VCaP (cell line): ENCODE results near the gene OTOGL.
"Not testable (repeated sequence)": the region's sequence is repeated elsewhere in the genome, so short reads cannot be mapped to it uniquely, and the experiment has no call there.

Experiments
- H3K27ac ChIP-seq: fragments of 450-650 bp; 2 replicates; pipeline ENCODE4 v1.5.1; 2017
- CTCF ChIP-seq: fragments of 450-650 bp; conservative IDR thresholded peaks from 2 replicates; pipeline ENCODE4 v1.5.1; 2017; ENCODE audit warnings: mild to moderate bottlenecking, moderate library complexity

Gene OTOGL

GRCh38 chr12:80129895-80130530 is 30.7 kb downstream of the OTOGL start:
- no peak overlapping the region for H3K27ac ChIP-seq
- no peak for TF ChIP-seq CTCF

GRCh38 chr12:80135624-80136023 is 36.3 kb downstream of the OTOGL start:
- TF ChIP-seq CTCF, result no peak
- no peak overlapping the region for H3K27ac ChIP-seq

GRCh38 chr12:80140005-80140404 is 40.7 kb downstream of the OTOGL start:
- no peak for TF ChIP-seq CTCF
- no peak overlapping the region for H3K27ac ChIP-seq

- TF ChIP-seq CTCF, result no peak
- no peak overlapping the region for H3K27ac ChIP-seq
These were observed 43.3 kb downstream of the OTOGL start for GRCh38 chr12:80142640-80143039.

- H3K27ac ChIP-seq, result no peak overlapping the region
- no peak for TF ChIP-seq CTCF
These were observed 44.2 kb downstream of the OTOGL start for GRCh38 chr12:80143537-80143936.

- H3K27ac ChIP-seq, result not testable (repeated sequence)
These were observed 50.4 kb downstream of the OTOGL start for GRCh38 chr12:80149547-80150313.

GRCh38 chr12:80151131-80151530 is 51.8 kb downstream of the OTOGL start:
- no peak overlapping the region for H3K27ac ChIP-seq
- TF ChIP-seq CTCF, result no peak

- no peak overlapping the region for H3K27ac ChIP-seq
- no peak for TF ChIP-seq CTCF
These were observed 54.9 kb downstream of the OTOGL start for GRCh38 chr12:80154261-80154660.
